ENCODE data around the gene ARNT2.

GRCh38 chr15:80609512-80609946 lies 205.3 kb downstream of the ARNT2 start:
- TF ChIP-seq SUZ12 (IDR thresholded peaks at IDR 0.05; ENCODE audit: extremely low read depth, insufficient read depth, insufficient read length) (no peak), YY1 (IDR thresholded peaks at IDR 0.05; ENCODE audit: insufficient read depth, insufficient read length) (no peak), ZNF274 (IDR thresholded peaks at IDR 0.05; ENCODE audit: low read depth, low read length) (no peak)

All from NT2/D1 (cell line).